ACHN (cell line): ENCODE data around the gene NTNG2.
"Not testable (repeated sequence)": the region's sequence is repeated elsewhere in the genome, so short reads cannot be mapped to it uniquely, and the experiment has no call there.

Experiments used
- DNase-seq: peaks from one replicate; pipeline ENCODE4 v3.0.0-alpha.2; 2015
- in situ Hi-C: cut with HindIII; loops from 2 replicates; pipeline ENCODE4 v1.10.0; 2017; ENCODE audit warnings: low sequenced_read_pairs, low pct_ligation_motif_present, low pct_unique_long_range_greater_than_20kb

NTNG2 gene

GRCh38 chr9:132161743-132162184 is at the start of gene NTNG2:
NTNG2 (plus strand) TSS chr9:132162058; CDS start chr9:132166832, 4,774 bp downstream.
- in situ Hi-C loops, result no loop called here
- DNase-seq, result no peak

GRCh38 chr9:132114102-132114707 is 47.7 kb upstream of the NTNG2 start:
- in situ Hi-C loops, result no loop called here
- peak; percentile 68 for DNase-seq

DNA sequence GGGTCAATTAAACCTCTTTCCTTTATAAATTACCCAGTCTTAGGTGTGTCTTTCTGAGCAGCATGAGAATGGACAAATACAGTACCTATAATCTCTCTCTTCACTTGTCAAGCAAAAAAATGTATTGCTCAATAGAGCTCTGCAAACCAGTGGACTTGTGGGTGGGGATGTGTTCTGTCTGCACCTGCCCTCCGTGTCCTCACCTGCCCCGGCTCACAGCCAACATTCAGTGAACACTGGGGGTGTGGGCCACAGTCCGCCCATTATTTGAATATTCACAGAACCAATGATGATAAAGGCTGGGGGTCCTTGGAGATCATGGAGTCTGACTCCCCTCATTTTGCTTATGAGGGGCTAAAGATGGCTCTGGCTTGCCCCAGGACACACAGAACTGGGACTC is 45.3 kb upstream of the NTNG2 start:
- no peak for DNase-seq
- in situ Hi-C loops, result no loop called here

GRCh38 chr9:132117694-132118093 is 44.2 kb upstream of the NTNG2 start:
- in situ Hi-C loops, result no loop called here
- DNase-seq, result no peak

GRCh38 chr9:132121021-132121420 is 40.8 kb upstream of the NTNG2 start:
- DNase-seq, result no peak
- in situ Hi-C loops, result no loop called here

DNA sequence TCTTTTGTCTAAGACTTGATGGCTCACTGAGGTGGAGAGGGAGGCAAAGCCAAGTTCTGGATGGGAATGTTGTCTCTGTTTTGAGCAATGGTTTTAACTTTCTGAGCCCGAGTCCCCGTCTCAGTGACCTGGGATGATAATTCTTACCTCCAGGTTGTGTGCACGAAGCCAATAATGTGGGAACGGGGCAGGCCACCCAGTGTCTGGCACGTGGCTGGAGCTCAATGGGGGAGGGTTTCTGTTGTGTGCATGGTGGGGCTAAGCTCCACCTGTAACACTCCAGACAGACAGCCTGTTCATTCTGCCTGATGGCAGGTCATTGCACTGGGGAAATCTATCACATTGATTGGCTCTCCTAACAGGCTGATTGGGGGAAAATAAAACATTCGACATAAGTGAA is 37.1 kb upstream of the NTNG2 start:
- in situ Hi-C loops, result no loop called here

GRCh38 chr9:132125361-132125760 is 36.5 kb upstream of the NTNG2 start:
- no peak for DNase-seq
- in situ Hi-C loops, result no loop called here

More for the DNA sequence above, 37.1 kb upstream of the NTNG2 start:
- no peak for DNase-seq

GRCh38 chr9:132125944-132126679 is 35.7 kb upstream of the NTNG2 start:
- no peak for DNase-seq
- in situ Hi-C loops, result no loop called here

DNA sequence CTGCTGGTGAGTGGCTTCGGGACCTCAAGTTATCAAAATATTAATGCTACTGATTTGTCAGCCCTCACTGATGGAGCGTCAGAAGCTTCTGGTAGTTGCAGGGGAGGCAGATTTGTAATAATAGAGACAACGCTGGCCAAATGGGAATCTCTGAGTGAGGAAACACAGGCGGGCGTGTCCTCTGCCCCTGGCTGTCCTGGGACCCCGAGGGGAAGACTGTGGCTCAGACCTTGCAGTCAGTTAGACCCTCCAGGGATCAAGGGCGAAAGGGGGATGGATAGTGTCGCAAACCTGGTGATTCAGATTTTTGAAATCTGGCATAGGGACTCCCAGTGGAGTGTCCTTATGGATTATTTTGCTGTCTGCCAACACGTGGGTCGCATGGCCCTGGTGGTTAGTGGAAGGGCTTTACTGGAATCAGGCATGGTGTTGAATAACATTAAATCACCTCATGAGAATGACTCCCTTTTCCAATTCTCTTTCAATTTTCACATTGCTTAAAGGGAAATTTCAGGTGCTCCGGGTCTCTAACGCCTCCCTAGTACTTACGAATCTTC is 35.1 kb upstream of the NTNG2 start:
- in situ Hi-C loops, result no loop called here
- DNase-seq, result no peak

DNA sequence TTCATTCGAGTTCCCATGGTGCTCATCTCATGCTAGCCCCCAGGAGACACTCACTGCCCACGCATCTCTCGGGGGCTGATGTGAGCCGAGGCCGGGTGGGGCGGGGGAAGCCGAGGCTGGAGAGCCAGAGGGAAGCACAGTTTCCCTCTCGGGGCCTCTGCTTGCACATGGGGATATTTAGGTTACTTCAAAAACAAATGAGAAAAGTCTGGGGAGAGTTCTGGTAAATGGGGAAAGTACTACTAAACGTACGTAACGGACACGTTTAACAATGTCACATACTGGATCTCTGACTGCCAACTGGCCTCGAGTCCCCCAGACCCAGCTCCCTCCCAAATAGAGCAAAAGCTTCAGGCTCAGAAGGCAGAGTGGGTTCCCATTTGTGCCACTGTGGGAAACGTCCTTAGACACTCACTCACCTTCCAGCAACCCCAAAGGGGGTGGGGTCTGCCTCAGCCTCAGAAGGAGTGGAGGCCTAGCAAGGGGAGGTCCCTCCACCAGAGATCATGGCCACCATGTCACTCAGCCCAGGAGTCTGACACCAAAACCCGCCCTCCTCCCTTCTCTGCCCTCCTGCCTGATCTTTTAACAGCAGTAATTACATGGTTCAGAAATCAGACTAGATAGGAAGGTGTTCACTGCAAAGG is 33.8 kb upstream of the NTNG2 start:
- no peak for DNase-seq
- in situ Hi-C loops, result no loop called here

DNA sequence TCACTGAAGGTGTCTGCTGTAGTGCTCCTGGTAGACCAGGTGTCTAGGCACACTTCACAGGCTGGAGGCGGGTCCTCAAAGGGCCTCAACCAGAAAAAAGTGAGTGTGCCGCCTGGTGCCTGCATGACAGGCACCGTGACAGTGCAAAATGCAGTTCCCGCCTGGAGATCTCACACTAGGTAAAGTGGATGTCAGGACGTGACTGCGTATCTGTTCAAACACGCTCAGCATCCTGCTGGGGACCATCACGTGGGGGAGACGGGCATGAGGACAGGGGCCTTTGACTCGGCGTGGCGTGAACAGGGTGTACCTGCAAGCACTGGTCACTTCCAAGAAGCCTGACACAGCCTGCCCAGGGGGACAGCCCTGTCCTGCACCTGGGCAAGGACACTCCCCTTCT is 32.3 kb upstream of the NTNG2 start:
- no peak for DNase-seq
- in situ Hi-C loops, result no loop called here

- in situ Hi-C loops, DNase-seq: not testable (repeated sequence)
Measured at GRCh38 chr9:132134085-132134484, 27.8 kb upstream of the NTNG2 start.

- DNase-seq, result no peak
- in situ Hi-C loops, result no loop called here
Measured at GRCh38 chr9:132135456-132135855, 26.4 kb upstream of the NTNG2 start.

GRCh38 chr9:132136151-132136780 is 25.6 kb upstream of the NTNG2 start:
- in situ Hi-C loops, result no loop called here
- DNase-seq, result no peak

- in situ Hi-C loops, result no loop called here
- DNase-seq, result peak; percentile 19
Measured at GRCh38 chr9:132141344-132141947, 20.4 kb upstream of the NTNG2 start.

DNA sequence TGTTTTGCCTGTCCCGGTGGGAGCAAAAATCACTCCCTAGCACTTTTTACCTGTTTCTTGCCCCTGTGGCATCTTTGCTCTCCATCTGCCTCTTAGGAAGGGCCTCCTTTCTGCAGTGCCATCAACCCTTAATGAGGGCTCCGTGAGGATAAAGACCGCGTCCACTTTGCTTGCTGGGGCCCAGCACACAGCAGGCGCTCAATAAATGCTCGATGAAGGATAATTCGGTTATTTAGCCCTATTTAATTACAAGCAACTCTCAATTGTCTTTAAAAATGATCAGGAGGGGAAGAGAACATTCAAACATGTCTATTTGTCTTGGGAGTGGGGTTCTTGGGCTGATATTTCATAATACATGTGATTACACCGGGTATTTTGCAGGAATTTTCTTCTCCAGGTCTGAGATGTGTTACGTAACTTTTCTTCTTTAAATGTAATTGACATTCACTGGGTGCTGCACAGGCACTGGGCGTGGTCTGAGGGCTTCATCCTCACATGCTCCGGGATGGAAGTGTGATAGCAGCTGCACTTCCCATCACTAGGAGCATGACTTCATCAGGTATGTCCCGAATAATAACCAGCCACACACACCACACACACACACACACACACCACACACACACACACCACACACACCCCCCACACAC is 19.8 kb upstream of the NTNG2 start:
- DNase-seq, result no peak
- in situ Hi-C loops, result no loop called here

DNA sequence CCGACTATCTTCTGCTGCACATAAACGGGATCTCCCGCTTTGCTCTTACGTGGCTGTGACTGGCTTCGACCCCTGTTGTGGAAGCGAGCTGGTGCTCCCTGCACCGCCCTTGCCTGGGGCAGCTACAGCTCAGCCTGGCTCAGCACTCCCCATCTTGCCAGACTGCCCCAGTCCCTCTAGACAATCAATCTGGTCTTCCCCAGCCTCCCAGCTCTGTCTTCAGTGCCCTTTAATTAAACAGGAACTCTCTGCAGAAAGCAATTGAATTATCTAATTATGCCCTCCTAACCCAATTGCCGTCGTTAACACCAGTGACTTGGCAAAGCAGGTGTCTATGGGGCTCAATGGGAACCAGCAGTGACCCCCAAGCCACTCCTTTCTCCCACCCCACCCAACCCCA is 18.9 kb upstream of the NTNG2 start:
- DNase-seq, result no peak
- in situ Hi-C loops, result no loop called here

DNA sequence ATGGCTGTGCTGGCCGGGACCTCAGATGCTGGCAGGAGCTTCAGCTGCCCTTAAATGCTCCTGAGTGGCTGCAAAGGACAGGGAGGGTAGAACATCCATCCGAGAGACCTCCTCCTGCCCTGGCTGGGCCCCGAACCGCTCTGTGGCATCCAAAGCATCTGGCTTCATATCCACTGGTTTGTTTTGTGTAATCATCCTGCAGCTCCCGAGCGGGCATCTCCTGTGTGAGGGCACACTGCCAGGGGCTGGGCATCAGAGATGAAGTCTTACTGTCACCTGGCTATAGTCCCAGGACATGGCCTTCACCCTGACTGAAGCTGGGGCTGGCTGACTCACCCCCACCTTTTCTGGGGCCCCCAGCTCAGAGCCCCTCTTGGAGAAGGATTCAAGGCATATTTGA is 18.5 kb upstream of the NTNG2 start:
- in situ Hi-C loops, result no loop called here
- no peak for DNase-seq
